Right lobe of liver (tissue), 6 donors: Measurements from ENCODE around the gene PDIA5. TPM values are rescaled to one million over a fixed set of nuclear protein-coding genes. Genes with fewer than 3 reads are reported as not detected.

Source experiments
- ATAC-seq, 4 donors: fragments of 200-7000 bp; cut with Tn5 transposase; one replicate each; pipeline ENCODE4 v1.9.1; 2020; ENCODE audit warnings: mild to moderate bottlenecking in 4 of 4, moderate library complexity in 4 of 4
- DNase-seq, 3 donors: peaks; one replicate each; pipeline ENCODE4 v3.0.0-alpha.2; 2020
- H3K27ac ChIP-seq, 3 donors: fragments of 200-600 bp; one replicate each; pipeline ENCODE4 v1.8.0; 2022
- H3K27me3 ChIP-seq, 2 donors: fragments of 200-600 bp; one replicate each; pipeline ENCODE4 v1.8.0; 2022
- H3K36me3 ChIP-seq, 4 donors: fragments of 200-600 bp; sonication (generic) in 1 of 4; one replicate each; pipeline versions ENCODE4 v1.5.1 to v1.8.0; 2017 to 2022; ENCODE audit warnings: control low read depth in 1 of 4
- H3K4me1 ChIP-seq, 4 donors: fragments of 200-600 bp; sonication (generic) in 1 of 4; one replicate each; pipeline versions ENCODE4 v1.5.1 to v1.8.0; 2017 to 2022; ENCODE audit warnings: control low read depth in 1 of 4
- H3K4me3 ChIP-seq, 3 donors: fragments of 200-600 bp; one replicate each; pipeline ENCODE4 v1.8.0; 2022
- H3K9me3 ChIP-seq, 4 donors: fragments of 200-600 bp; sonication (generic) in 1 of 4; one replicate each; pipeline versions ENCODE4 v1.5.1 to v1.8.0; 2017 to 2022; ENCODE audit warnings: control low read depth in 1 of 4
- POLR2A ChIP-seq: fragments of 450-650 bp; IDR thresholded peaks from one replicate; pipeline ENCODE4 v1.6.1; 2017; ENCODE audit warnings: antibody characterized with exemption, mild to moderate bottlenecking
- WGBS: methylation state at CpG from one replicate; pipeline ENCODE4 v1.1.6; 2018; ENCODE audit warnings: low coverage, low lambda C conversion rate; ENCODE audit not compliant: insufficient coverage; ENCODE audit errors: missing lambda C conversion rate; 5-methylcytosine and 5-hydroxymethylcytosine counted together
- intact Hi-C, 2 donors: fragments of 100-400 bp; cut with DNase I; formaldehyde crosslinking; loops; one replicate each; pipeline versions ENCODE4 v1.11.2 to v1.14.1; 2022
- total RNA-seq, 6 experiments: library from RNA; depleted of rRNA in 2 of 6; stranded (reverse); fragments of >200 nt in 2 of 6; fragmentation: NEBNext Ultra II Directional in 3 of 6; extraction: Animal tissue kit (Norgen Biotek cat#: 25700) in 3 of 6; gene quantifications; one replicate each; pipeline versions ENCODE4 v1.1.0 to v1.2.4, GENCODE V29; 2016 to 2023
- TF ChIP-seq, protein P1 (sequence below), 4 donors: fragments of 200-600 bp in 3 of 4; fragments of 450-650 bp in 1 of 4; IDR thresholded peaks; one replicate each; pipeline versions ENCODE4 v1.5.1 to v1.8.0; 2016 to 2022; ENCODE audit warnings: antibody characterized with exemption in 4 of 4, mild to moderate bottlenecking in 2 of 4
- donor health status: DM: no; HTN: yes; CAD: no.
- donor health status: DM: no; HTN: no; CAD: no.
- donor health status: DM: no; HTN: no; CAD: no.
- donor health status: DM: no; HTN: yes; CAD: no.
- donor health status: DM: no; HTN: yes; CAD: no.

The PDIA5 gene
- total RNA-seq, 6 experiments from 2014 or later: 26.2 to 109 (median 51.9) TPM

- ATAC-seq (peak; percentile 64 to 74 (median 67)), DNase-seq (peak; percentile 68 to 88 (median 84))
- intact Hi-C loops: no loop called here
- Histone ChIP-seq H3K4me3 (peak overlapping the region in 1 of 3 donors; percentile 20), H3K9me3 (no peaks in the 10 kb centered on the region), H3K4me1 (peaks cover 0 to 100% (median 47%) of the 10 kb centered on the region in 4 donors), H3K27me3 (no peaks in the 10 kb centered on the region), H3K27ac (peak overlapping the region; percentile 29 to 87 (median 79)), H3K36me3 (peaks cover 0 to under 1% (median 0%) of the 10 kb centered on the region in 4 donors)
- TF ChIP-seq, protein P1, sequence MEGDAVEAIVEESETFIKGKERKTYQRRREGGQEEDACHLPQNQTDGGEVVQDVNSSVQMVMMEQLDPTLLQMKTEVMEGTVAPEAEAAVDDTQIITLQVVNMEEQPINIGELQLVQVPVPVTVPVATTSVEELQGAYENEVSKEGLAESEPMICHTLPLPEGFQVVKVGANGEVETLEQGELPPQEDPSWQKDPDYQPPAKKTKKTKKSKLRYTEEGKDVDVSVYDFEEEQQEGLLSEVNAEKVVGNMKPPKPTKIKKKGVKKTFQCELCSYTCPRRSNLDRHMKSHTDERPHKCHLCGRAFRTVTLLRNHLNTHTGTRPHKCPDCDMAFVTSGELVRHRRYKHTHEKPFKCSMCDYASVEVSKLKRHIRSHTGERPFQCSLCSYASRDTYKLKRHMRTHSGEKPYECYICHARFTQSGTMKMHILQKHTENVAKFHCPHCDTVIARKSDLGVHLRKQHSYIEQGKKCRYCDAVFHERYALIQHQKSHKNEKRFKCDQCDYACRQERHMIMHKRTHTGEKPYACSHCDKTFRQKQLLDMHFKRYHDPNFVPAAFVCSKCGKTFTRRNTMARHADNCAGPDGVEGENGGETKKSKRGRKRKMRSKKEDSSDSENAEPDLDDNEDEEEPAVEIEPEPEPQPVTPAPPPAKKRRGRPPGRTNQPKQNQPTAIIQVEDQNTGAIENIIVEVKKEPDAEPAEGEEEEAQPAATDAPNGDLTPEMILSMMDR (IDR thresholded peaks at IDR 0.05): peak in 1 of 4 donors; percentile 10
- no peak for TF ChIP-seq POLR2A
- 24% methylated on average over 5 of the region's 10 CpGs for WGBS
Observed at GRCh38 chr3:123085293-123085931, 18.6 kb downstream of the PDIA5 start.

DNA sequence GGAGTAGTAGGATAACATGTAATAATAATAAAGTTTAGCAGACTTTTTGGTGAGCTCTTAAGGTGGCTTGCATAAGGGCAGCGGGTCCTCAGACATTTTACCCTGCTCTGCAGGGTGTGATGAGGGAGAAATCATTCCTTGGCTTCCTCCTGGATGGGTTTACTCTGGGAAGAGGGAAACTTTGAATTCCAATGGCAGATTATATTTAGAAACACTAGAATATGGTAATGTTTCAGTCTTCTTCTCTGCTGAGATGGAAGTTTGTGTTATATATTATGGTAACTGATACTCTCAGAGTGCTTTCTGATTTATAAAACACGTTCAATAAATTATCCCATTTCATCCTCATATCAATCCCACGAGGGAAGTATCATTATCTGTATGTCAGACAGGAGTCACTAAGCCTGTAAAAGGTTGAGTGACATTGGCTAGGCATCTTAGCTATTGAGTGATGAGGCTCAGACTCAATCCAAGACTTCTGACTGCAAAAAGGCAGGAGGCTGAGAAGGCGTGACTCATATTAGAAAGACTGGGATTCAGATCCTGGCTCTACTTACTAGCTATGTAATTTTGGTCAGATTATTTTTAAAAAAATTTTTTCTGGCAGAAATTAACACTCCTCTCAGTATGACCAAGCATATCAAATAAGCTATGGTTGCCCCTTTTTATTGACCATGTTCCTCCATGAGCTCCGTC is 19.3 kb downstream of the PDIA5 start:
- no peak for ATAC-seq
- peaks cover 0 to 99% (median 48%) of the 10 kb centered on the region in 4 donors for H3K4me1 ChIP-seq
- TF ChIP-seq, protein P1 (IDR thresholded peaks at IDR 0.05): no peak
- no peak for TF ChIP-seq POLR2A
- no peak for DNase-seq
- 48% methylated on average over 5 of the region's 5 CpGs for WGBS
- intact Hi-C loops: no loop called here
- peak overlapping the region; percentile 29 to 87 (median 79) for H3K27ac ChIP-seq
- H3K4me3 ChIP-seq: peak overlapping the region in 1 of 3 donors; percentile 11
- H3K9me3 ChIP-seq: no peaks in the 10 kb centered on the region
- no peaks in the 10 kb centered on the region for H3K27me3 ChIP-seq
- H3K36me3 ChIP-seq: peaks cover 0 to 4% (median 0%) of the 10 kb centered on the region in 4 donors

DNA sequence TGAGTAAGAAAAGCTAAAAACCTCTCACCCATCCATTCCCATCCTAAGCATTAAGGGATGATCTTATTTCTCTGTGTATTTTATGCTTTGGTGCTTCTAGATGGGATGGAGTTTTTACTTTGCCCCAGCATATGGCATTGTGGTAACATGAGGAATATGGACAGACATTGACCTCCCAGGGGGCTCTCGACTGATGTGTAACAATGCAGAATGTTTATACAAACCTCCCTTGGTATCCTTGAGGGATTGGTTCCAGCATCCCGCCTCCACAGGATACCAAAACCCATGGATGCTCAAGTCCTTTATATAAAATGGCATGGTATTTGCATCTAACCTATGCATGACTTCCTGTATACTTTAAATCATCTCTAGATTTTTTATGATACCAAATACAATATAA is 21.6 kb downstream of the PDIA5 start:
- Histone ChIP-seq H3K27ac (no peak overlapping the region), H3K27me3 (no peaks in the 10 kb centered on the region), H3K4me1 (peaks cover 0 to 77% (median 36%) of the 10 kb centered on the region in 4 donors), H3K9me3 (no peaks in the 10 kb centered on the region), H3K4me3 (no peak overlapping the region), H3K36me3 (peaks cover 0 to 24% (median 10%) of the 10 kb centered on the region in 4 donors)
- DNase-seq (no peak), ATAC-seq (no peak)
- intact Hi-C loops: no loop called here
- WGBS: 60% methylated on average over 2 of the region's 2 CpGs
- no peak for TF ChIP-seq POLR2A
- TF ChIP-seq, protein P1 (IDR thresholded peaks at IDR 0.05): no peak

GRCh38 chr3:123089611-123090331 is 22.9 kb downstream of the PDIA5 start:
- ATAC-seq (peak; percentile 73 to 87 (median 82)), DNase-seq (peak; percentile 92 to 97 (median 96))
- no peak overlapping the region for H3K4me3 ChIP-seq
- no peak for TF ChIP-seq POLR2A
- TF ChIP-seq, protein P1 (IDR thresholded peaks at IDR 0.05): no peak
- WGBS: no CpG with 5 or more reads among the region's 12 CpGs
- H3K36me3 ChIP-seq: peaks cover 0 to 33% (median 17%) of the 10 kb centered on the region in 4 donors
- intact Hi-C loops: no loop called here
- H3K27ac ChIP-seq: peak overlapping the region in 1 of 3 donors; percentile 71
- H3K4me1 ChIP-seq: peaks cover 0 to 70% (median 29%) of the 10 kb centered on the region in 4 donors
- H3K9me3 ChIP-seq: no peaks in the 10 kb centered on the region
- H3K27me3 ChIP-seq: no peaks in the 10 kb centered on the region
